ENCODE data around the gene RER1.

RER1 gene

GRCh38 chr1:2408456-2408855, 16.8 kb downstream of the RER1 start:
- DNase-seq, result no peak

- no peak for DNase-seq
Measured at GRCh38 chr1:2408859-2409276, 17.2 kb downstream of the RER1 start.

GRCh38 chr1:2409745-2410144, 18.1 kb downstream of the RER1 start:
- no peak for DNase-seq

GRCh38 chr1:2411801-2412394, 20.3 kb downstream of the RER1 start:
- DNase-seq, result no peak

GRCh38 chr1:2412395-2412772, 20.7 kb downstream of the RER1 start, which contains the start of gene PEX10:
Gene PEX10, minus strand, starts transcription at chr1:2412564. Its CDS starts 62 bp downstream, at chr1:2412502.
- DNase-seq, result peak; percentile 99

- no peak for DNase-seq
Measured at GRCh38 chr1:2412773-2413494, 21.3 kb downstream of the RER1 start.

GRCh38 chr1:2413495-2414296, 22.1 kb downstream of the RER1 start:
- no peak for DNase-seq

GRCh38 chr1:2414297-2414958, 22.8 kb downstream of the RER1 start:
- DNase-seq, result peak; percentile 83

GRCh38 chr1:2415337-2415736, 23.7 kb downstream of the RER1 start:
- no peak for DNase-seq

- peak; percentile 27 for DNase-seq
Measured at GRCh38 chr1:2415801-2416208, 24.2 kb downstream of the RER1 start.

GRCh38 chr1:2416403-2416802, 24.8 kb downstream of the RER1 start:
- DNase-seq, result peak; percentile 19

- no peak for DNase-seq
Measured at GRCh38 chr1:2417083-2417832, 25.6 kb downstream of the RER1 start.

GRCh38 chr1:2417833-2418225, 26.2 kb downstream of the RER1 start:
- DNase-seq, result no peak

- DNase-seq, result no peak
Measured at GRCh38 chr1:2418791-2419320, 27.2 kb downstream of the RER1 start.

- DNase-seq, result no peak
Measured at GRCh38 chr1:2419416-2419815, 27.8 kb downstream of the RER1 start.

GRCh38 chr1:2422523-2422922, 30.9 kb downstream of the RER1 start:
- DNase-seq, result no peak

GRCh38 chr1:2425892-2426291, 34.3 kb downstream of the RER1 start:
- DNase-seq, result no peak

- DNase-seq, result no peak
Measured at GRCh38 chr1:2426540-2426939, 34.9 kb downstream of the RER1 start.

GRCh38 chr1:2427051-2427450, 35.4 kb downstream of the RER1 start:
- DNase-seq, result no peak

- DNase-seq, result no peak
Measured at GRCh38 chr1:2427976-2428375, 36.3 kb downstream of the RER1 start.

- no peak for DNase-seq
Measured at GRCh38 chr1:2428490-2428889, 36.8 kb downstream of the RER1 start.

Data from activated CD4-positive, alpha-beta T cell treated with anti-CD3 and anti-CD28 coated beads, Interleukin-2, amount 50 U/mL, for 1 hour (primary cell).